ENCODE data around the gene WNT10A. TPM values are rescaled to one million over a fixed set of nuclear protein-coding genes. Genes with fewer than 3 reads are reported as not detected.

WNT10A gene
- total and polyA plus RNA-seq, 9 of the 15 experiments (the other 6 are each of a cell fraction or from before 2014, with no cell fraction given): not detected

GRCh38 chr2:218908721-218909619, 28.3 kb downstream of the WNT10A start (continued):
- TF ChIP-seq, protein P1, sequence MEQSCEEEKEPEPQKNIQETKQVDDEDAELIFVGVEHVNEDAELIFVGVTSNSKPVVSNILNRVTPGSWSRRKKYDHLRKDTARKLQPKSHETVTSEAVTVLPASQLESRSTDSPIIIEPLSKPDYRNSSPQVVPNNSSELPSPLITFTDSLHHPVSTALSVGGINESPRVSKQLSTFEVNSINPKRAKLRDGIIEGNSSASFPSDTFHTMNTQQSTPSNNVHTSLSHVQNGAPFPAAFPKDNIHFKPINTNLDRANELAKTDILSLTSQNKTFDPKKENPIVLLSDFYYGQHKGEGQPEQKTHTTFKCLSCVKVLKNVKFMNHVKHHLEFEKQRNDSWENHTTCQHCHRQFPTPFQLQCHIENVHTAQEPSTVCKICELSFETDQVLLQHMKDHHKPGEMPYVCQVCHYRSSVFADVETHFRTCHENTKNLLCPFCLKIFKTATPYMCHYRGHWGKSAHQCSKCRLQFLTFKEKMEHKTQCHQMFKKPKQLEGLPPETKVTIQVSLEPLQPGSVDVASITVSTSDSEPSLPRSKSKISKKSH (CRISPR knock-in tag; IDR thresholded peaks at IDR 0.05): no peak
- TF ChIP-seq BCL6 (CRISPR knock-in tag; IDR thresholded peaks at IDR 0.05): no peak
- TF ChIP-seq HCFC1 (IDR thresholded peaks at IDR 0.05; ENCODE audit: low read depth, low read length): no peak
- TF ChIP-seq CTBP1 (IDR thresholded peaks at IDR 0.05; ENCODE audit: borderline replicate concordance): peak; percentile 69; the same call in 1 of the 2 replicates
- TF ChIP-seq, protein P2, sequence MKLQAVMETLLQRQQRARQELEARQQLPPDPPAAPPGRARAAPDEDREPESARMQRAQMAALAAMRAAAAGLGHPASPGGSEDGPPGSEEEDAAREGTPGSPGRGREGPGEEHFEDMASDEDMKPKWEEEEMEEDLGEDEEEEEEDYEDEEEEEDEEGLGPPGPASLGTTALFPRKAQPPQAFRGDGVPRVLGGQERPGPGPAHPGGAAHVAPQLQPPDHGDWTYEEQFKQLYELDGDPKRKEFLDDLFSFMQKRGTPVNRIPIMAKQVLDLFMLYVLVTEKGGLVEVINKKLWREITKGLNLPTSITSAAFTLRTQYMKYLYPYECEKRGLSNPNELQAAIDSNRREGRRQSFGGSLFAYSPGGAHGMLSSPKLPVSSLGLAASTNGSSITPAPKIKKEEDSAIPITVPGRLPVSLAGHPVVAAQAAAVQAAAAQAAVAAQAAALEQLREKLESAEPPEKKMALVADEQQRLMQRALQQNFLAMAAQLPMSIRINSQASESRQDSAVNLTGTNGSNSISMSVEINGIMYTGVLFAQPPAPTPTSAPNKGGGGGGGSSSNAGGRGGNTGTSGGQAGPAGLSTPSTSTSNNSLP (IDR thresholded peaks at IDR 0.05; ENCODE audit: borderline replicate concordance, low read depth, low read length): no peak
- peak; percentile 20; the same call in 1 of the 2 replicates for TF ChIP-seq ZNF263 (CRISPR knock-in tag; IDR thresholded peaks at IDR 0.05; ENCODE audit: borderline replicate concordance)
- 0 out of 2 replicates have a peak, but pooled peaks have one; percentile 45 for TF ChIP-seq STAT6 (CRISPR knock-in tag; IDR thresholded peaks at IDR 0.05)
- TF ChIP-seq, protein P3, sequence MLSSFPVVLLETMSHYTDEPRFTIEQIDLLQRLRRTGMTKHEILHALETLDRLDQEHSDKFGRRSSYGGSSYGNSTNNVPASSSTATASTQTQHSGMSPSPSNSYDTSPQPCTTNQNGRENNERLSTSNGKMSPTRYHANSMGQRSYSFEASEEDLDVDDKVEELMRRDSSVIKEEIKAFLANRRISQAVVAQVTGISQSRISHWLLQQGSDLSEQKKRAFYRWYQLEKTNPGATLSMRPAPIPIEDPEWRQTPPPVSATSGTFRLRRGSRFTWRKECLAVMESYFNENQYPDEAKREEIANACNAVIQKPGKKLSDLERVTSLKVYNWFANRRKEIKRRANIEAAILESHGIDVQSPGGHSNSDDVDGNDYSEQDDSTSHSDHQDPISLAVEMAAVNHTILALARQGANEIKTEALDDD (IDR thresholded peaks at IDR 0.05): peak; percentile 38; the same call in 1 of the 2 replicates
- TF ChIP-seq L3MBTL2 (IDR thresholded peaks at IDR 0.05): peak; percentile 74; the same call in 1 of the 2 replicates
- TF ChIP-seq BCOR (IDR thresholded peaks at IDR 0.05): peak; percentile 35; the same call in 1 of the 2 replicates
- TF ChIP-seq, protein P4, sequence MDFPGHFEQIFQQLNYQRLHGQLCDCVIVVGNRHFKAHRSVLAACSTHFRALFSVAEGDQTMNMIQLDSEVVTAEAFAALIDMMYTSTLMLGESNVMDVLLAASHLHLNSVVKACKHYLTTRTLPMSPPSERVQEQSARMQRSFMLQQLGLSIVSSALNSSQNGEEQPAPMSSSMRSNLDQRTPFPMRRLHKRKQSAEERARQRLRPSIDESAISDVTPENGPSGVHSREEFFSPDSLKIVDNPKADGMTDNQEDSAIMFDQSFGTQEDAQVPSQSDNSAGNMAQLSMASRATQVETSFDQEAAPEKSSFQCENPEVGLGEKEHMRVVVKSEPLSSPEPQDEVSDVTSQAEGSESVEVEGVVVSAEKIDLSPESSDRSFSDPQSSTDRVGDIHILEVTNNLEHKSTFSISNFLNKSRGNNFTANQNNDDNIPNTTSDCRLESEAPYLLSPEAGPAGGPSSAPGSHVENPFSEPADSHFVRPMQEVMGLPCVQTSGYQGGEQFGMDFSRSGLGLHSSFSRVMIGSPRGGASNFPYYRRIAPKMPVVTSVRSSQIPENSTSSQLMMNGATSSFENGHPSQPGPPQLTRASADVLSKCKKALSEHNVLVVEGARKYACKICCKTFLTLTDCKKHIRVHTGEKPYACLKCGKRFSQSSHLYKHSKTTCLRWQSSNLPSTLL (IDR thresholded peaks at IDR 0.05): no peak
- TF ChIP-seq TARDBP (IDR thresholded peaks at IDR 0.05): no peak
- 0 out of 2 replicates have a peak, but pooled peaks have one; percentile 51 for TF ChIP-seq ZNF584 (CRISPR knock-in tag; IDR thresholded peaks at IDR 0.05; ENCODE audit: low read depth)
- TF ChIP-seq FOXP1 (CRISPR knock-in tag; IDR thresholded peaks at IDR 0.05): 0 out of 2 replicates have a peak, but pooled peaks have one; percentile 31
- peak; percentile 74; the same call in 1 of the 2 replicates for TF ChIP-seq ELF2 (CRISPR knock-in tag; IDR thresholded peaks at IDR 0.05)
- TF ChIP-seq RFX7 (CRISPR knock-in tag; IDR thresholded peaks at IDR 0.05): no peak
- peak; percentile 30; the same call in 1 of the 2 replicates for TF ChIP-seq GTF2E2 (tag; IDR thresholded peaks at IDR 0.05)

All from K562 (cell line).